HepG2 (cell line): ENCODE data around the gene SSX4B. TPM values are rescaled to one million over a fixed set of nuclear protein-coding genes. Genes with fewer than 3 reads are reported as not detected.
"Not testable (repeated sequence)": the region's sequence is repeated elsewhere in the genome, so short reads cannot be mapped to it uniquely, and the experiment has no call there.

Experiments
- ATAC-seq: fragments of 200-7000 bp; cut with Tn5 transposase; 3 replicates; pipeline ENCODE4 v1.9.1; 2020; ENCODE audit warnings: mild to moderate bottlenecking, moderate library complexity
- BruUV-seq: library from RNA; stranded (reverse); fragments of 400-500 nt; replicated peaks from 2 replicates; lab custom pipeline; 2021; lab: Mats Ljungman, UMichigan
- CTCF ChIA-PET: fragments of 300-600 bp; formaldehyde crosslinking; extraction: SDS; loops from one replicate; lab custom pipeline; 2021; ENCODE audit warnings: low total read pairs, inconsistent platforms, low intra/inter-chr PET ratio; lab: Yijun Ruan, JAX
- POLR2A ChIA-PET: fragments of 350-600 bp; sonication (Branson Sonifier 250); formaldehyde crosslinking; loops from one replicate; lab custom pipeline; 2020; ENCODE audit warnings: antibody characterized with exemption, inconsistent platforms; lab: Yijun Ruan, JAX
- DNase-seq: peaks from one replicate; pipeline ENCODE4 v3.0.0-alpha.2; 2015; ENCODE audit warnings: low spot score
- FAIRE-seq: peaks from 3 replicates; lab custom pipeline; 2011; peaks lifted over from hg19 to GRCh38; lab: Jason Lieb, UNC
- H2AFZ ChIP-seq: one replicate; pipeline ENCODE4 v1.6.1; 2011; ENCODE audit warnings: low read length, inconsistent platforms
- H3K27ac ChIP-seq: fragments of 300-600 bp; 3 replicates; pipeline ENCODE4 v1.8.0; 2011; ENCODE audit warnings: mixed run types, mild to moderate bottlenecking, mixed read lengths, low read length, inconsistent platforms; ENCODE audit not compliant: insufficient read depth; ENCODE audit errors: extremely low read length
- H3K27me3 ChIP-seq, 2 experiments: fragments of 200-600 bp in 1 of 2; 2 replicates in 1 of 2; 3 replicates in 1 of 2; pipeline versions ENCODE4 v1.6.0 to v1.8.0; 2011; ENCODE audit warnings: low read length in 2 of 2, mild to moderate bottlenecking in 2 of 2, moderate library complexity in 2 of 2, inconsistent platforms in 1 of 2; ENCODE audit not compliant: insufficient read depth in 2 of 2, control insufficient read depth in 1 of 2
- H3K36me3 ChIP-seq, 2 experiments: fragments of 200-600 bp in 1 of 2; replicated peaks in 1 of 2; 2 replicates in 1 of 2; 3 replicates in 1 of 2; pipeline versions ENCODE4 v1.5.1 to v1.8.0; 2011; ENCODE audit warnings: low read length in 2 of 2, inconsistent platforms in 1 of 2; ENCODE audit not compliant: insufficient read depth in 2 of 2, control insufficient read depth in 1 of 2
- H3K4me1 ChIP-seq: 2 replicates; pipeline ENCODE4 v1.5.1; 2012; ENCODE audit warnings: low read length, inconsistent platforms; ENCODE audit not compliant: insufficient read depth
- H3K4me2 ChIP-seq: 2 replicates; pipeline ENCODE4 v1.6.0; 2011; ENCODE audit warnings: low read depth, low read length, inconsistent platforms
- H3K4me3 ChIP-seq, 3 experiments: fragments of 200-600 bp in 1 of 3; sonication (generic), shearing (Covaris generic) in 1 of 3; replicated peaks in 1 of 3; 2 replicates each; pipeline ENCODE4 v1.5.1; 2011 to 2016; ENCODE audit warnings: low read length in 3 of 3, inconsistent platforms in 2 of 3, low read depth in 2 of 3, mild to moderate bottlenecking in 2 of 3, control low read depth in 1 of 3, mixed read lengths in 1 of 3; ENCODE audit not compliant: insufficient read depth in 1 of 3
- H3K79me2 ChIP-seq: one replicate; pipeline ENCODE4 v1.6.1; 2011; ENCODE audit warnings: low read length, inconsistent platforms; ENCODE audit not compliant: insufficient read depth
- H3K9ac ChIP-seq: 2 replicates; pipeline ENCODE4 v1.6.0; 2011; ENCODE audit warnings: mild to moderate bottlenecking, low read depth, low read length, inconsistent platforms; ENCODE audit not compliant: insufficient read depth
- H3K9me3 ChIP-seq: 2 replicates; pipeline ENCODE4 v1.5.1; 2012; ENCODE audit warnings: mild to moderate bottlenecking, low read length
- H4K20me1 ChIP-seq: 2 replicates; pipeline ENCODE4 v1.6.0; 2011; ENCODE audit warnings: inconsistent platforms, mild to moderate bottlenecking, low read length, moderate library complexity; ENCODE audit not compliant: insufficient read depth
- ATF2 ChIP-seq: sonication (generic); formaldehyde crosslinking; IDR thresholded peaks from 2 replicates; pipeline ENCODE4 v1.4.0; 2020; ENCODE audit warnings: missing genetic modification reagents
- ATF7 ChIP-seq, 2 experiments: fragments of 450-650 bp in 1 of 2; sonication (generic) in 1 of 2; formaldehyde crosslinking in 1 of 2; IDR thresholded peaks; 2 replicates each; pipeline versions ENCODE4 v1.4.0 to v1.6.1; 2016 to 2020; ENCODE audit warnings: antibody characterized with exemption in 1 of 2, mild to moderate bottlenecking in 1 of 2, missing genetic modification reagents in 1 of 2
- CERS6 ChIP-seq: sonication (generic); formaldehyde crosslinking; IDR thresholded peaks from 2 replicates; pipeline ENCODE4 v1.5.0; 2020; ENCODE audit warnings: missing genetic modification reagents
- HCFC1 ChIP-seq: fragments of 150-350 bp; IDR thresholded peaks from 2 replicates; pipeline ENCODE4 v1.6.1; 2014; ENCODE audit warnings: low read depth, low read length
- HNRNPUL1 ChIP-seq: fragments of 200-400 bp; formaldehyde crosslinking; IDR thresholded peaks from 2 replicates; pipeline ENCODE4 v1.6.1; 2017; ENCODE audit warnings: low read depth, mild to moderate bottlenecking, low read length, moderate library complexity
- MXD4 ChIP-seq: IDR thresholded peaks from 2 replicates; pipeline ENCODE4 v1.6.1; 2016; ENCODE audit warnings: mild to moderate bottlenecking, missing biosample characterization, missing genetic modification reagents
- WGBS: methylation state at CpG from one replicate; pipeline ENCODE4 v1.1.6; 2017; ENCODE audit warnings: low lambda C conversion rate; 5-methylcytosine and 5-hydroxymethylcytosine counted together
- in situ Hi-C: cut with HindIII; loops from 2 replicates; pipeline ENCODE4 v1.10.0; 2017; ENCODE audit warnings: low pct_unique_long_range_greater_than_20kb; ENCODE audit not compliant: extremely low pct_ligation_motif_present
- intact Hi-C: fragments of 100-400 bp; cut with micrococcal nuclease; formaldehyde crosslinking; loops from one replicate; pipeline ENCODE4 v1.10.0; 2022; ENCODE audit not compliant: unreplicated experiment
- polyA plus RNA-seq, 8 experiments: library from polyadenylated mRNA; depleted of rRNA in 3 of 8; stranded (reverse) in 7 of 8; unstranded in 1 of 8; fragments of >200 nt; fragmentation: Illumina TruSeq in 4 of 8; extraction: Trizol in 4 of 8; gene quantifications; 2 replicates each; pipeline versions ENCODE4 v1.2.1 to v1.2.3, GENCODE V29; 2011 to 2016; ENCODE audit warnings: low read depth in 4 of 8, missing spikeins in 1 of 8, mixed read lengths in 1 of 8; ENCODE audit not compliant: insufficient read depth in 1 of 8
- total RNA-seq, 5 experiments: library from RNA; depleted of rRNA; stranded (reverse); fragments of >200 nt; fragmentation: Illumina TruSeq; extraction: Trizol; gene quantifications; 2 replicates each; pipeline ENCODE4 v1.2.3, GENCODE V29; 2016; ENCODE audit warnings: low read depth in 1 of 5

SSX4B gene
- total and polyA plus RNA-seq, 2 of the 13 experiments (the other 11 are each of a cell fraction or from before 2014, with no cell fraction given) = not detected

GRCh38 chrX:48450076-48450475 lies 38.3 kb upstream of the SSX4B start:
- Histone ChIP-seq H3K27me3 (no peaks in the 10 kb centered on the region), H3K79me2 (no peaks in the 10 kb centered on the region), H2AFZ (no peak overlapping the region), H3K4me1 (no peaks in the 10 kb centered on the region), H3K4me2 (no peak overlapping the region), H4K20me1 (no peaks in the 10 kb centered on the region), H3K9ac (no peak overlapping the region), H3K36me3 (no peaks in the 10 kb centered on the region), H3K4me3 (no peak overlapping the region), H3K27ac (no peak overlapping the region), H3K9me3 (no peaks in the 10 kb centered on the region)
- FAIRE-seq = no peak
- TF ChIP-seq ATF2 (CRISPR knock-in tag) = no peak
- TF ChIP-seq HCFC1 = no peak
- no peak for TF ChIP-seq MXD4 (CRISPR knock-in tag)
- TF ChIP-seq ATF7 (IDR thresholded peaks at IDR 0.05) = peak; percentile 56
- TF ChIP-seq ATF7 (CRISPR knock-in tag; IDR thresholded peaks at IDR 0.05) = no peak
- no peak for TF ChIP-seq CERS6 (CRISPR knock-in tag)
- TF ChIP-seq HNRNPUL1 = no peak
- CTCF ChIA-PET = no interaction called here
- intact Hi-C loops = no loop called here
- BruUV-seq = no TSS peak
- ATAC-seq = no peak
- no peak for DNase-seq
- POLR2A ChIA-PET = no interaction called here
- in situ Hi-C loops = no loop called here

GRCh38 chrX:48447201-48447600 lies 35.4 kb upstream of the SSX4B start:
- H2AFZ ChIP-seq, H3K27me3 ChIP-seq, DNase-seq, ATAC-seq, CTCF ChIA-PET, H3K36me3 ChIP-seq, H3K4me2 ChIP-seq, H4K20me1 ChIP-seq, H3K79me2 ChIP-seq, POLR2A ChIA-PET, FAIRE-seq, intact Hi-C loops, H3K9me3 ChIP-seq, H3K9ac ChIP-seq, H3K4me1 ChIP-seq, BruUV-seq, in situ Hi-C loops, H3K4me3 ChIP-seq, H3K27ac ChIP-seq: not testable (repeated sequence)
- WGBS = 27% methylated on average over 4 of the region's 6 CpGs
